Measurements from ENCODE around the gene BLOC1S1.

DNA sequence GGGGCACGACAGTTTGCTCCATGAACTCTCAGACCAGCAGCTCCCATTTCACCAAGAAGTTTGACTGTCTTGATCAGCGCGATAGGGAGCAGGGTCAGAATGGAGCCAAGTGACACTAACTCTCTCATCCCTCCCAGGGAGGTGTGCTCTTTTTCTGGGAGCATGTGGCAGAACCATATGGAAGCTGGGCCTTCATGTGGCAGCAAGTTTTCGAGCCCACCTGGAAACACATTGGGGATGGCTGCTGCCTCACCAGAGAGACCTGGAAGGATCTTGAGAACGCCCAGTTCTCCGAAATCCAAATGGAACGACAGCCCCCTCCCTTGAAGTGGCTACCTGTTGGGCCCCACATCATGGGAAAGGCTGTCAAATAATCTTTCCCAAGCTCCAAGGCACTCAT is 32.2 kb upstream of the BLOC1S1 start:
- TF ChIP-seq, protein P1, sequence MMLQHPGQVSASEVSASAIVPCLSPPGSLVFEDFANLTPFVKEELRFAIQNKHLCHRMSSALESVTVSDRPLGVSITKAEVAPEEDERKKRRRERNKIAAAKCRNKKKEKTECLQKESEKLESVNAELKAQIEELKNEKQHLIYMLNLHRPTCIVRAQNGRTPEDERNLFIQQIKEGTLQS (IDR thresholded peaks at IDR 0.05; ENCODE audit: borderline replicate concordance, extremely low read depth, low read depth, low read length): no peak
- TF ChIP-seq, protein P2, sequence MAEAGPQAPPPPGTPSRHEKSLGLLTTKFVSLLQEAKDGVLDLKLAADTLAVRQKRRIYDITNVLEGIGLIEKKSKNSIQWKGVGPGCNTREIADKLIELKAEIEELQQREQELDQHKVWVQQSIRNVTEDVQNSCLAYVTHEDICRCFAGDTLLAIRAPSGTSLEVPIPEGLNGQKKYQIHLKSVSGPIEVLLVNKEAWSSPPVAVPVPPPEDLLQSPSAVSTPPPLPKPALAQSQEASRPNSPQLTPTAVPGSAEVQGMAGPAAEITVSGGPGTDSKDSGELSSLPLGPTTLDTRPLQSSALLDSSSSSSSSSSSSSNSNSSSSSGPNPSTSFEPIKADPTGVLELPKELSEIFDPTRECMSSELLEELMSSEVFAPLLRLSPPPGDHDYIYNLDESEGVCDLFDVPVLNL (IDR thresholded peaks at IDR 0.05; ENCODE audit: low read depth, low read length): no peak
- TF ChIP-seq, protein P3, sequence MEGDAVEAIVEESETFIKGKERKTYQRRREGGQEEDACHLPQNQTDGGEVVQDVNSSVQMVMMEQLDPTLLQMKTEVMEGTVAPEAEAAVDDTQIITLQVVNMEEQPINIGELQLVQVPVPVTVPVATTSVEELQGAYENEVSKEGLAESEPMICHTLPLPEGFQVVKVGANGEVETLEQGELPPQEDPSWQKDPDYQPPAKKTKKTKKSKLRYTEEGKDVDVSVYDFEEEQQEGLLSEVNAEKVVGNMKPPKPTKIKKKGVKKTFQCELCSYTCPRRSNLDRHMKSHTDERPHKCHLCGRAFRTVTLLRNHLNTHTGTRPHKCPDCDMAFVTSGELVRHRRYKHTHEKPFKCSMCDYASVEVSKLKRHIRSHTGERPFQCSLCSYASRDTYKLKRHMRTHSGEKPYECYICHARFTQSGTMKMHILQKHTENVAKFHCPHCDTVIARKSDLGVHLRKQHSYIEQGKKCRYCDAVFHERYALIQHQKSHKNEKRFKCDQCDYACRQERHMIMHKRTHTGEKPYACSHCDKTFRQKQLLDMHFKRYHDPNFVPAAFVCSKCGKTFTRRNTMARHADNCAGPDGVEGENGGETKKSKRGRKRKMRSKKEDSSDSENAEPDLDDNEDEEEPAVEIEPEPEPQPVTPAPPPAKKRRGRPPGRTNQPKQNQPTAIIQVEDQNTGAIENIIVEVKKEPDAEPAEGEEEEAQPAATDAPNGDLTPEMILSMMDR (IDR thresholded peaks at IDR 0.05 in 2 of 3, conservative IDR thresholded peaks at IDR 0.05 in 1 of 3; ENCODE audit: control insufficient read depth in 2 of 3, extremely low read depth in 1 of 3, insufficient read depth in 1 of 3, low read depth in 3 of 3, low read length in 3 of 3): no peak

Data from GM12878 (cell line).